Erythroblast (primary cell): ENCODE results near the gene ANKRD39.

Experiments
- GATA1 ChIP-seq: IDR thresholded peaks from 2 replicates; pipeline ENCODE4 v1.6.1; 2011; ENCODE audit warnings: low read depth, mild to moderate bottlenecking, control low read depth, low read length, moderate library complexity
- POLR2A ChIP-seq: IDR thresholded peaks from 2 replicates; pipeline ENCODE4 v1.6.1; 2011; ENCODE audit warnings: mild to moderate bottlenecking, low read length

GRCh38 chr2:96810783-96811192 lies 47.0 kb downstream of the ANKRD39 start:
- no peak for TF ChIP-seq POLR2A
- no peak for TF ChIP-seq GATA1
